Stimulated activated memory B cell treated with anti-CD40 and anti-IgM and Interleukin-4, amounts not matched to agents 10 μg/mL and 1 μg/mL and 100 μg/mL, for 72 hours (primary cell): Measurements from ENCODE around the gene TMEM208.
A peak's percentile ranks its signal among the peaks of the same experiment; 100 is the strongest.

ENCODE experiments used
- ATAC-seq: fragments of 150-1000 bp; cut with Tn5 transposase; 2 replicates; pipeline ENCODE4 v1.10.0; 2021
- H3K27ac Mint-ChIP-seq: one replicate; pipeline ENCODE4 v1.8.0; 2022; ENCODE audit warnings: mild to moderate bottlenecking, mixed read lengths
- H3K27me3 Mint-ChIP-seq: one replicate; pipeline ENCODE4 v1.8.0; 2022; ENCODE audit warnings: mixed read lengths
- H3K36me3 Mint-ChIP-seq: one replicate; pipeline ENCODE4 v1.8.0; 2022; ENCODE audit warnings: mixed read lengths
- H3K4me1 Mint-ChIP-seq: one replicate; pipeline ENCODE4 v1.8.0; 2022; ENCODE audit warnings: mixed read lengths
- H3K4me3 Mint-ChIP-seq: one replicate; pipeline ENCODE4 v1.8.0; 2022; ENCODE audit warnings: mild to moderate bottlenecking, moderate library complexity, mixed read lengths
- H3K9me3 Mint-ChIP-seq: one replicate; pipeline ENCODE4 v1.8.0; 2022; ENCODE audit warnings: mixed read lengths

Gene TMEM208

GRCh38 chr16:67188323-67188722 is 38.6 kb upstream of the TMEM208 start:
- Mint-ChIP-seq H3K27ac (no peak overlapping the region), H3K27me3 (peaks cover 29% of the 10 kb centered on the region), H3K36me3 (no peaks in the 10 kb centered on the region), H3K9me3 (no peaks in the 10 kb centered on the region), H3K4me1 (peaks cover 31% of the 10 kb centered on the region), H3K4me3 (no peak overlapping the region)
- no peak for ATAC-seq

- Mint-ChIP-seq H3K4me1 (peaks cover 36% of the 10 kb centered on the region), H3K4me3 (no peak overlapping the region), H3K9me3 (no peaks in the 10 kb centered on the region), H3K36me3 (no peaks in the 10 kb centered on the region), H3K27ac (no peak overlapping the region), H3K27me3 (peaks cover 29% of the 10 kb centered on the region)
- no peak for ATAC-seq
These were observed 38.1 kb upstream of the TMEM208 start for GRCh38 chr16:67188798-67189197.

- Mint-ChIP-seq H3K4me3 (no peak within 1 kb of the TSS), H3K27ac (no peak within 1 kb of the TSS), H3K36me3 (peaks cover 5% of the 10 kb centered on the region), H3K4me1 (peaks cover 44% of the 10 kb centered on the region), H3K9me3 (no peaks in the 10 kb centered on the region), H3K27me3 (peaks cover 27% of the 10 kb centered on the region)
- no peak for ATAC-seq
These were observed 36.9 kb upstream of the TMEM208 start, which contains the start of gene EXOC3L1 for GRCh38 chr16:67190041-67190440. TSS of gene EXOC3L1 (minus strand) at chr16:67190136. CDS start at chr16:67189676, 460 bp downstream.

- ATAC-seq: no peak
- Mint-ChIP-seq H3K27me3 (peaks cover 21% of the 10 kb centered on the region), H3K27ac (peak overlapping the region; percentile 84), H3K4me1 (peaks cover 44% of the 10 kb centered on the region), H3K4me3 (no peak overlapping the region), H3K36me3 (peaks cover 12% of the 10 kb centered on the region), H3K9me3 (no peaks in the 10 kb centered on the region)
These were observed 36.2 kb upstream of the TMEM208 start for GRCh38 chr16:67190448-67191399.

- H3K27me3 Mint-ChIP-seq: peaks cover 21% of the 10 kb centered on the region
These were observed 35.4 kb upstream of the TMEM208 start for GRCh38 chr16:67191411-67191994.

GRCh38 chr16:67191995-67192681 is 34.8 kb upstream of the TMEM208 start, which contains the start of gene E2F4:
TSS of gene E2F4 (plus strand) at chr16:67192155. CDS start at chr16:67192228, 73 bp downstream.
- Mint-ChIP-seq H3K4me1 (peaks cover 57% of the 10 kb centered on the region), H3K27me3 (peaks cover 15% of the 10 kb centered on the region), H3K36me3 (peaks cover 25% of the 10 kb centered on the region), H3K4me3 (peak within 1 kb of the TSS; percentile 80), H3K9me3 (no peaks in the 10 kb centered on the region), H3K27ac (peak within 1 kb of the TSS; percentile 84)
- ATAC-seq: peak; percentile 98

More at GRCh38 chr16:67191411-67191994, 35.4 kb upstream of the TMEM208 start:
- ATAC-seq: no peak
- Mint-ChIP-seq H3K27ac (peak overlapping the region; percentile 84), H3K9me3 (no peaks in the 10 kb centered on the region), H3K4me1 (peaks cover 52% of the 10 kb centered on the region), H3K36me3 (peaks cover 19% of the 10 kb centered on the region), H3K4me3 (peak overlapping the region; percentile 80)

- H3K4me1 Mint-ChIP-seq: peaks cover 58% of the 10 kb centered on the region
These were observed 34.1 kb upstream of the TMEM208 start for GRCh38 chr16:67192781-67193361.

GRCh38 chr16:67193536-67193935 is 33.4 kb upstream of the TMEM208 start:
- Mint-ChIP-seq H3K9me3 (no peaks in the 10 kb centered on the region), H3K27me3 (peaks cover under 1% of the 10 kb centered on the region), H3K4me1 (peaks cover 65% of the 10 kb centered on the region), H3K36me3 (peaks cover 35% of the 10 kb centered on the region), H3K4me3 (peak overlapping the region; percentile 80), H3K27ac (peak overlapping the region; percentile 84)
- ATAC-seq: no peak

More at GRCh38 chr16:67192781-67193361, 34.1 kb upstream of the TMEM208 start:
- Mint-ChIP-seq H3K27me3 (peaks cover 8% of the 10 kb centered on the region), H3K27ac (peak overlapping the region; percentile 84), H3K4me3 (peak overlapping the region; percentile 80), H3K9me3 (no peaks in the 10 kb centered on the region), H3K36me3 (peaks cover 29% of the 10 kb centered on the region)
- no peak for ATAC-seq

GRCh38 chr16:67194260-67194659 is 32.7 kb upstream of the TMEM208 start:
- Mint-ChIP-seq H3K36me3 (peaks cover 37% of the 10 kb centered on the region), H3K27me3 (no peaks in the 10 kb centered on the region), H3K27ac (peak overlapping the region; percentile 84), H3K9me3 (no peaks in the 10 kb centered on the region), H3K4me3 (peak overlapping the region; percentile 80), H3K4me1 (peaks cover 67% of the 10 kb centered on the region)
- ATAC-seq: no peak

- Mint-ChIP-seq H3K9me3 (no peaks in the 10 kb centered on the region), H3K4me1 (peaks cover 74% of the 10 kb centered on the region), H3K27ac (peak overlapping the region; percentile 1), H3K27me3 (no peaks in the 10 kb centered on the region), H3K36me3 (peaks cover 47% of the 10 kb centered on the region), H3K4me3 (no peak overlapping the region)
- ATAC-seq: no peak
These were observed 31.3 kb upstream of the TMEM208 start for GRCh38 chr16:67195676-67196075.

- no peaks in the 10 kb centered on the region for H3K9me3 Mint-ChIP-seq
- H3K27ac Mint-ChIP-seq: no peak overlapping the region
- no peaks in the 10 kb centered on the region for H3K27me3 Mint-ChIP-seq
- peaks cover 65% of the 10 kb centered on the region for H3K4me1 Mint-ChIP-seq
- ATAC-seq: no peak
- H3K4me3 Mint-ChIP-seq: no peak overlapping the region
- peaks cover 47% of the 10 kb centered on the region for H3K36me3 Mint-ChIP-seq
These were observed 30.0 kb upstream of the TMEM208 start for GRCh38 chr16:67196881-67197280.

- ATAC-seq: no peak
- peaks cover 60% of the 10 kb centered on the region for H3K4me1 Mint-ChIP-seq
These were observed 29.2 kb upstream of the TMEM208 start for GRCh38 chr16:67197704-67198103.

GRCh38 chr16:67198238-67198734 is 28.6 kb upstream of the TMEM208 start:
- no peak overlapping the region for H3K4me3 Mint-ChIP-seq
- H3K27ac Mint-ChIP-seq: no peak overlapping the region
- ATAC-seq: no peak
- H3K4me1 Mint-ChIP-seq: peaks cover 55% of the 10 kb centered on the region
- H3K27me3 Mint-ChIP-seq: no peaks in the 10 kb centered on the region
- H3K9me3 Mint-ChIP-seq: no peaks in the 10 kb centered on the region
- H3K36me3 Mint-ChIP-seq: peaks cover 47% of the 10 kb centered on the region

More at GRCh38 chr16:67197704-67198103, 29.2 kb upstream of the TMEM208 start:
- H3K36me3 Mint-ChIP-seq: peaks cover 47% of the 10 kb centered on the region
- H3K27ac Mint-ChIP-seq: no peak overlapping the region
- no peak overlapping the region for H3K4me3 Mint-ChIP-seq
- H3K9me3 Mint-ChIP-seq: no peaks in the 10 kb centered on the region
- H3K27me3 Mint-ChIP-seq: no peaks in the 10 kb centered on the region

GRCh38 chr16:67199011-67199807 is 27.7 kb upstream of the TMEM208 start, which contains the start of gene ELMO3:
TSS of gene ELMO3 (plus strand) at chr16:67199131. CDS start at chr16:67199327, 196 bp downstream.
- H3K9me3 Mint-ChIP-seq: no peaks in the 10 kb centered on the region
- H3K27me3 Mint-ChIP-seq: no peaks in the 10 kb centered on the region
- peak; percentile 45 for ATAC-seq
- peak within 1 kb of the TSS; percentile 11 for H3K4me3 Mint-ChIP-seq
- peaks cover 47% of the 10 kb centered on the region for H3K36me3 Mint-ChIP-seq
- no peak within 1 kb of the TSS for H3K27ac Mint-ChIP-seq
- peaks cover 45% of the 10 kb centered on the region for H3K4me1 Mint-ChIP-seq
